Fibroblast of lung (primary cell): Measurements from ENCODE around the gene STXBP5. TPM values are rescaled to one million over a fixed set of nuclear protein-coding genes. Genes with fewer than 3 reads are reported as not detected.

Experiments
- DNase-seq, 2 donors: peaks; one replicate each; pipeline versions ENCODE4 v3.0.0 to v3.0.0-alpha.2; 2010; ENCODE audit warnings: low read depth in 2 of 2
- H2AFZ ChIP-seq: 2 replicates; pipeline ENCODE4 v1.5.1; 2012; ENCODE audit warnings: low read length, control low read depth, inconsistent platforms
- H3K27ac ChIP-seq: 2 replicates; pipeline ENCODE4 v1.5.1; 2011; ENCODE audit warnings: low read length, control low read depth; ENCODE audit not compliant: insufficient read depth
- H3K27me3 ChIP-seq: 2 replicates; pipeline ENCODE4 v1.5.1; 2011; ENCODE audit warnings: mild to moderate bottlenecking, low read length; ENCODE audit not compliant: control insufficient read depth, insufficient read depth
- H3K36me3 ChIP-seq: 2 replicates; pipeline ENCODE4 v1.5.1; 2011; ENCODE audit warnings: low read length; ENCODE audit not compliant: control insufficient read depth, insufficient read depth
- H3K4me1 ChIP-seq: 2 replicates; pipeline ENCODE4 v1.5.1; 2011; ENCODE audit warnings: low read length; ENCODE audit not compliant: control insufficient read depth, insufficient read depth; ENCODE audit errors: extremely low read depth
- H3K4me2 ChIP-seq: 2 replicates; pipeline ENCODE4 v1.5.1; 2011; ENCODE audit warnings: low read length, control low read depth; ENCODE audit not compliant: insufficient read depth; ENCODE audit errors: extremely low read depth
- H3K4me3 ChIP-seq, 4 experiments: fragments of 200-600 bp in 1 of 4; sonication (generic) in 1 of 4; replicated peaks in 1 of 4; 2 replicates each; pipeline ENCODE4 v1.5.1; 2011 to 2016; ENCODE audit warnings: low read length in 4 of 4, low read depth in 3 of 4, mild to moderate bottlenecking in 3 of 4, control low read depth in 2 of 4, inconsistent platforms in 1 of 4, mixed read lengths in 1 of 4; ENCODE audit not compliant: insufficient read depth in 1 of 4; ENCODE audit errors: control extremely low read depth in 1 of 4
- H3K79me2 ChIP-seq: 2 replicates; pipeline ENCODE4 v1.5.1; 2012; ENCODE audit warnings: mild to moderate bottlenecking, low read length, inconsistent platforms; ENCODE audit not compliant: control insufficient read depth, insufficient read depth
- H3K9ac ChIP-seq: 2 replicates; pipeline ENCODE4 v1.5.1; 2011; ENCODE audit warnings: mild to moderate bottlenecking, low read length, control low read depth; ENCODE audit not compliant: insufficient read depth
- H3K9me3 ChIP-seq: 2 replicates; pipeline ENCODE4 v1.5.1; 2012; ENCODE audit warnings: low read depth, low read length; ENCODE audit not compliant: control insufficient read depth, insufficient read depth
- H4K20me1 ChIP-seq: 2 replicates; pipeline ENCODE4 v1.5.1; 2011; ENCODE audit warnings: low read length; ENCODE audit not compliant: control insufficient read depth, insufficient read depth; ENCODE audit errors: extremely low read depth
- EZH2 ChIP-seq: IDR thresholded peaks from 2 replicates; pipeline ENCODE4 v1.5.1; 2012; ENCODE audit warnings: low read length, control low read depth, mild to moderate bottlenecking; ENCODE audit errors: missing control alignments
- polyA plus RNA-seq, 2 donors: library from polyadenylated mRNA; depleted of rRNA in 1 of 2; stranded (reverse) in 1 of 2; unstranded in 1 of 2; fragments of >200 nt; gene quantifications; 2 replicates each; pipeline ENCODE4 v1.2.1, GENCODE V29; 2011 to 2012; ENCODE audit warnings: missing spikeins in 1 of 2
- total RNA-seq: library from RNA; depleted of rRNA; stranded (reverse); fragments of >200 nt; gene quantifications from 2 replicates; pipeline ENCODE4 v1.2.1, GENCODE V29; 2014
- TF ChIP-seq, protein P1 (sequence below), 2 donors: IDR thresholded peaks in 1 of 2; conservative IDR thresholded peaks in 1 of 2; 1 replicate in 1 of 2; 2 replicates in 1 of 2; pipeline ENCODE4 v1.5.1; 2011 to 2012; ENCODE audit warnings: low read length in 2 of 2, control low read depth in 1 of 2, inconsistent platforms in 1 of 2, low read depth in 1 of 2, mild to moderate bottlenecking in 1 of 2

STXBP5 gene
- total and polyA plus RNA-seq, 2 donors (not counting 1 experiment from before 2014, with no cell fraction given): 27.6 to 90.7 TPM

DNA sequence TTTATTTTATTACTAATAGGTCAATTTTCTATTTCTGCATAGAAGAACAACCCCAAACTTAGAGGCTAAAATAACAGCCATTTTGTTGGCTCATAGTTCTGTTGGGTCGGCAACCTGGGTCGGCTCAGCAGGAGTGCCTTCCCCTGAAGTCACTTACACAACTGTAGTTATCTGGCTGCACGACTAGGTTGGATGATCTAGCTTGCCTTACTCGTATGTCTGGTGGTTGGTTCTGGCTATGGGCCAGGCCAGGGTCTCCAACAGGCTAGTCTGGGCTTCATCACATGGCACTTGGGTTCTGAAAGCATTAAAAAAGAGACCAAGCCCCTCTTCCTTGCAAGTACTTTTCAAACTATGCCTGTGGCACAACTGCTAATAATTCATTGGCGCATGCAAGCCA, 53.5 kb downstream of the STXBP5 start:
- Histone ChIP-seq H2AFZ (no peak overlapping the region), H4K20me1 (no peaks in the 10 kb centered on the region), H3K27ac (no peak overlapping the region), H3K4me3 (no peak overlapping the region), H3K36me3 (no peaks in the 10 kb centered on the region), H3K9ac (no peak overlapping the region), H3K27me3 (no peaks in the 10 kb centered on the region), H3K4me1 (no peaks in the 10 kb centered on the region), H3K4me2 (no peak overlapping the region), H3K9me3 (no peaks in the 10 kb centered on the region), H3K79me2 (no peaks in the 10 kb centered on the region)
- no peak for DNase-seq
- TF ChIP-seq, protein P1, sequence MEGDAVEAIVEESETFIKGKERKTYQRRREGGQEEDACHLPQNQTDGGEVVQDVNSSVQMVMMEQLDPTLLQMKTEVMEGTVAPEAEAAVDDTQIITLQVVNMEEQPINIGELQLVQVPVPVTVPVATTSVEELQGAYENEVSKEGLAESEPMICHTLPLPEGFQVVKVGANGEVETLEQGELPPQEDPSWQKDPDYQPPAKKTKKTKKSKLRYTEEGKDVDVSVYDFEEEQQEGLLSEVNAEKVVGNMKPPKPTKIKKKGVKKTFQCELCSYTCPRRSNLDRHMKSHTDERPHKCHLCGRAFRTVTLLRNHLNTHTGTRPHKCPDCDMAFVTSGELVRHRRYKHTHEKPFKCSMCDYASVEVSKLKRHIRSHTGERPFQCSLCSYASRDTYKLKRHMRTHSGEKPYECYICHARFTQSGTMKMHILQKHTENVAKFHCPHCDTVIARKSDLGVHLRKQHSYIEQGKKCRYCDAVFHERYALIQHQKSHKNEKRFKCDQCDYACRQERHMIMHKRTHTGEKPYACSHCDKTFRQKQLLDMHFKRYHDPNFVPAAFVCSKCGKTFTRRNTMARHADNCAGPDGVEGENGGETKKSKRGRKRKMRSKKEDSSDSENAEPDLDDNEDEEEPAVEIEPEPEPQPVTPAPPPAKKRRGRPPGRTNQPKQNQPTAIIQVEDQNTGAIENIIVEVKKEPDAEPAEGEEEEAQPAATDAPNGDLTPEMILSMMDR (conservative IDR thresholded peaks at IDR 0.05 in 1 of 2, IDR thresholded peaks at IDR 0.05 in 1 of 2; ENCODE audit: low read depth in 1 of 2, low read length in 2 of 2): no peak
- TF ChIP-seq EZH2: no peak

- TF ChIP-seq, protein P1 (conservative IDR thresholded peaks at IDR 0.05 in 1 of 2, IDR thresholded peaks at IDR 0.05 in 1 of 2; ENCODE audit: low read depth in 1 of 2, low read length in 2 of 2): no peak
- no peak for TF ChIP-seq EZH2
- no peak overlapping the region for H3K27ac ChIP-seq
- no peak overlapping the region for H3K4me3 ChIP-seq
- H3K9me3 ChIP-seq: no peaks in the 10 kb centered on the region
- no peaks in the 10 kb centered on the region for H4K20me1 ChIP-seq
- H3K4me2 ChIP-seq: no peak overlapping the region
- no peak for DNase-seq
- no peaks in the 10 kb centered on the region for H3K36me3 ChIP-seq
- H3K9ac ChIP-seq: no peak overlapping the region
- no peak overlapping the region for H2AFZ ChIP-seq
- no peaks in the 10 kb centered on the region for H3K27me3 ChIP-seq
- no peaks in the 10 kb centered on the region for H3K79me2 ChIP-seq
- H3K4me1 ChIP-seq: no peaks in the 10 kb centered on the region
Measured at GRCh38 chr6:147260091-147260490, 55.9 kb downstream of the STXBP5 start.

DNA sequence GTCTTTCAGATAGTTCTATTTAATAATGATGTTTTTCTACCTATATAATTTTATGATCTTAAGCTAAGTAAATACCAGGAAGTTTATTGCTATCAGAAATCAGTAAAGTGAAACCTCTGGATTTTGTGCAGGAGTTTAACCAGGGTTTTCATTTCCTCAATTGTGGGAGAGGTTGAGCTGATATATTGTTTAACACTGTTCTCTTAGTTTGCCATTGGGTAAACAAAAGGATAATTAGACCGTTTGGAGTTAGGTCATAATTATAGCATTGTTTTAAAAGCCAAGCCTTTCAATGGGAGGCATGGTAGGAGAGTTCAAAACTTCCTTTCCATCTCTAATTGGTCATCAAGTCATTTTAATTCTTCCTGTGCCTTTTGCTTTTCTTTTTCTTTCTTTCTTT, 58.7 kb downstream of the STXBP5 start:
- no peaks in the 10 kb centered on the region for H3K79me2 ChIP-seq
- H3K27ac ChIP-seq: no peak overlapping the region
- no peak for TF ChIP-seq EZH2
- TF ChIP-seq, protein P1 (conservative IDR thresholded peaks at IDR 0.05 in 1 of 2, IDR thresholded peaks at IDR 0.05 in 1 of 2; ENCODE audit: low read depth in 1 of 2, low read length in 2 of 2): no peak
- H3K4me3 ChIP-seq: no peak overlapping the region
- H3K27me3 ChIP-seq: no peaks in the 10 kb centered on the region
- H3K9ac ChIP-seq: no peak overlapping the region
- no peaks in the 10 kb centered on the region for H3K36me3 ChIP-seq
- no peaks in the 10 kb centered on the region for H4K20me1 ChIP-seq
- no peaks in the 10 kb centered on the region for H3K4me1 ChIP-seq
- no peak overlapping the region for H3K4me2 ChIP-seq
- DNase-seq: no peak
- no peaks in the 10 kb centered on the region for H3K9me3 ChIP-seq
- H2AFZ ChIP-seq: no peak overlapping the region
